NCI-H526 treated with DMSO at 0.1 percent for 48 hours (cell line): Measurements from ENCODE around the gene PGC.

ENCODE experiments used
- DNase-seq: peaks from one replicate; lab custom pipeline; 2025; lab: John Stamatoyannopoulos, UW

The PGC gene

DNA sequence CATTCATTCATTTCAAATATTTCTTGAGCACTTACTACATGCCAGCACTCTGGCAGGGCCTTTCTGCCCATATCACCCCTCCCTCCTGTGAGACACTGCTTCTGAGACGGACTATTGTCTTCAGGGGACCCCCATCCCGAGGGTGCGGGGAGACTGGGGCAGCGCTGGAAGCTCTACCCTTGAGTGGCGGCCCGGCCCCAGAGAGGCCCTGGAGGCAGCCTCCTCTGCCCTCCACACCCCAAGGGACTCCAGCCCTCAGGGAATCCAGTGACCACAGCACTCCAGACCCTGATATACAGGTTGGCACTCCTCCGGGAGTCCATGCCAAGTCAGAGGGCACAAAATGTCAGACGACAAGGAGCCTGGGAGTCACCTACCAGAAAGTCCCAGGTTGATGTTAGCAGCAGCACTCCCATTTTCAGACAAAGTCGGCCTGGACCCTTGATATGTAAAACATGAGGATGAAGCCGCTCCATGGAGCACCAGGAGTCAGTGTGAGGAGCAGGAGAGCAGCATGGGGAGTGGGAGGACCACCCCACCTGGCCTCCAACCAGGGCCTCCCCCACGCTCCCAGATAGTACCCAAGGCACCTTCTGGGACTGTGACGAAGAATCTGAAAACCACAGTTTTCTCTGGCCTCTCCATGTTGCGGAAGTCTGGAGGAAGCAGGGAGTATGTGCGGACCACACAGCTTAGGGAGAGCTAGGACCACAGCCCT, 32.5 kb downstream of the PGC start:
- no peak for DNase-seq

DNA sequence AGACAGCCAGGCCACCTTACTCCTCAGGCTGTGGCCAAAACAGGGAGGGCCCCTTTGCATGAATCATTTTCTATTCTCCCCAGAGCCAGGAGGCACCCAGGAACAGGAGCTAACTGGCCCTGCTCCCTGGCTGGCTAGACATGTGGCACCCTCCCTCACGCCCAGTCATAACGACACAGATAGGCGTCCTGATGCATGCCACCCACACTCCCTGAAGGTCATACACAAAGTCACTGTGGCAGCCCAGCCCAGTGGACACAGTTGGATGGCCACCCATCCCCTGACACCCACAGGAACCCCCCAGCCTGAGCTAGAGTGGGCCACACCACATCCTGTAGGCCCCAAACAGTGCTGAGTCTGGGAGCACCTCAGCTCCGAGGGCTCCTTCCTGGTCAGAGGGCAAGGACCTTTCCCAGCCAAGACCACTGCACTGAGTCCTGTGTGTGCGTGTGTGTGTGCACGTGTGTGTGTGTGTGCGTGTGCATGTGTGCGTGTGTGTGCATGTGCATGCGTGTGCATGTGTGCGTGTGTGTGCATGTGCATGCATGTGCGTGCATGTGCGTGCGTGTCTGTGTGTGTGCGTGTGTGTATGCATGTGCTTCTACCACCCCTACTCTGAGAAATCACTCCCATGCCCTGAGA, 33.4 kb downstream of the PGC start:
- DNase-seq, result no peak

DNA sequence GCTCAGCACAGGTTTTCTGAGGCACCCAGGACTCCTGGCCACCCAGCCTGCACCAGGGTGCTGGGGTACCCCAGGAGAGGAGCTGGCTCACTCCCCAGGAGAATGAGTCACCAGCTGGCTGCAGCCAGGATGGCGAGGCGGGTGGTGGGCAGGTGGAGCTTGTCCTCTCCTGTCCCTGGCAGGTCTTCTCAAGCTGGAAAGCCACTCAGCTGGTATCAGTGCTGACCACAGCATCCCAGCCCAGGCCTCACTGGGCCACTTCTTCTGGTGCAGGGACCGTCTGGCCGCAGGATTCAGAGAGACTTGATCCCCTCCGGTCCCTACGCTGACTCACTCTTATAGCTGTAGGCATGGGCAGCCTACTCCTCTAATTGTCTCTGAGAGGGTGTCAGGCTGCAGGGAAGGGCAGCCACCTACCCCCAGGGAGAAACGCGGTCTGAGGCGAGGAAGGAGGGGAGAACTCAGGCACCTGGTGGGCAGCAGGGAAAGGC, 34.0 kb downstream of the PGC start:
- no peak for DNase-seq

DNA sequence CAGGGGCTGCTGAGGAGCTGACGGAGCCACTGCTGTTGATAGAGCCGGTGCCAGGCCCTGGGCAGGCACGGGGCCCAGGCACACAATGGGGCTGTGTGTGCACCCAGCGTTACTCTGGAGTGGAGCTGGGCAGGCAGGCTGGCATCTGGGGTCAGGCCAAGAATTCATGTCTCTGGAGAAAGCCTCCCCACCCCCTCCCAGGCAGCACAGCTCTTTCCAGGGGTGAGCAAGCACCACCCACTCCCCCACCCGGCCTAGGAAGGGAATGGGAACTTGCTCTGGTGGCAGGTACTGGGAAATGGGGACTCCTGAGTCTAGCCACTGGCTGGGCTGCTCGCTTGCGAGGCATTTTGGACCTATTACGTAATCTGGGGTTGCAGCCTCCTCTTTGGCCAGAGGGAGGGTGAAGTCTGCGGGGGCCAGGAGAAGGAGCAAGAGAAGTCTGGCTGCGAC, 34.5 kb downstream of the PGC start:
- no peak for DNase-seq

DNA sequence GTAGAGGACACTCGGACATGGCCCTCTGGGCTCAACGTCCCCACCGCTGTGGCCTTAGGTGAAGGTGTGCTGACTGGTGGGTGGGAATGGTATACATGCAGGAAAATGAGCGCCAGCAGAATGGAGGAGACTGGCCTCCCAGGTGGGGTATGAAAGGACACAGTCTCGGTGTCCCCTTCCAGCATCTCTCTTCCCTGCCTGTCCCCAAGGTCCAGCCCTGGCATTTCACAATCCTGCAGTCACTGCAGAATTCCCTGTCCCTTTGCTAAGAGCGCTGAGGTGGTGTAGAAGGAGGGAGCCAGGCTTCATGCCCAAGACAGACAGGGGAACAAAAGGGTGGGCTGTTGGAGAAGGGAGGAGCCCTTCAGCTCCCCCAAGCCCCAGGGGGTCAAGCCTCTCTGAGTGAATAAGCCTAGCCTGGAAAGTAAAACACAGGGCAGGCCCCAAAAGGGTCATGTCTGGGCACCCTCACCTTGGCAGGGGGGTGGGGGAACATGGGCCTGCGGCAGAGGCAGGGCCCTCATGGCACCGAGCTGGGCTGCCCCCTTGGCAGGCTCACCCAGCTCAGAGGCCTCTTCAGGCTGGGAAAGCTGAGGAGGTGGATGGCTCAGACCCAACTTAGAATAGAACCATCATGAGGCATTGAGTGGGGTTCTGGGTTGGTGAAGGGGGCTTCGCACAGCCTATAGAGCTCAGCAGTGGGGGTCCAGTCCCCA, 35.7 kb downstream of the PGC start:
- no peak for DNase-seq

DNA sequence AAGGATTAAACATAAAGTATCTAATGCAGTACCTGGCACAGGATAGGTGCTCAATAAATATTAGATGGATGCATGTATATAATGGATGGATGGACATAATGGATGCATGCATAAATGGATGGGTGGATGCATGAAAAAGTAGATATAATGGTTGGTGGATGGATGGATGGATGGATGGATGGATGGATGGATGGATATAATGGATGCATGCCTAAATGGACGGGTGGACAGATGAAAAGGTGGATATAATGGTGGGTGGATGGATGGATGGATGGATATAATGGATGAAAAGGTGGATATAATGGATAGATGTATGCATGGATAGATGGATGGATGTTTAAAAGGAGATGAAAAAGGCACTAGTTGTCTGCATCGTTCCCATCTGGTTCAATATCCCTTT, 37.8 kb downstream of the PGC start:
- DNase-seq, result no peak

DNA sequence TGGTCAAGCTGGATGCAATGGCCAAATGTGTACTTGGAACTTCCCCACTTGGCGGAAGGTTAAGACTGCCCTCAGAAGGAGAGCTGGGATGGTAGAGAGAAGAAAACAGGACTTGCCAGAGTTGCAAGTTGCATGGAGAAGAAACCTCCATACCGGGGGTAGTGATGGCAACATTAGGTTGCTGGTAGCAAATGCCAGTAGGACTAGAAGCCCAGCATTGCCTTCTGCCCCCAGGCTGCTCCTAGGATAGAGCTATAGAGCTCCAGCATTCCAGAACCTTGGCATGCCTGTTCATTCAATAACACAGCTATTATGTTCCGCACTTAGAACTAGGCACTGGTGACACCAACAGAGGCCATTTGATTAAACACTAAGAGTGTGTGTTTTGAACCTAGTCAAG, 38.3 kb downstream of the PGC start:
- DNase-seq, result no peak

DNA sequence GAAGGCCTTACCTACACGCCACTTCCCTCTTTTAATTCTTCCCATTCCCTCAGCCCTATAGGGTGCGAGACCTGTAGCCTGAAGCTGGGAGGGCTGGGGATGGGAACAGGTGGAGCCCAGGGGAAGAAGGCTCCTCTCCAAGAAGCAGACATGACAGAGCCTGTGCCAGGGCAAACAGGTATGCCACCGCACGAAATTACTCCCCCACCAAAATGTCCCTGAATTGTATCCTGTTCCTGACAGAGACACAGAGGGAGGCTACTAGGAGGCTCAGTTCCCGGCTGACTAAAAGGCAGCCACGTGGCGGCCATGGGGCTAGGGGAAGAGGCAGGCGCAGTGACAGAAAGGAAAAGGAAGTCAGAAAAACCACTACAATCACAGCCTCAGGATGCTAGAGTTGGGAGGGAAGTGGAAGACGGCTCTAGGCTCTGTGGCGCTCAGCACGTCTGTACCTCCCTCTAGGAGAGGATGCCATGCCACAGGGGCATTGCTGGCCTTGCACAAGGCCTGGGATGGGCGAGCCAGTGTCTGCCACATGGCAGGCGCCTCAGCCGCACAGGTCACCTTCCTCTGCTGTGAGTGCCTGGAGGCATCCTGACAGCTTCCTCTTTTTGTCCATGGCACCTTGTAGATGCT, 39.5 kb downstream of the PGC start:
- DNase-seq, result no peak

DNA sequence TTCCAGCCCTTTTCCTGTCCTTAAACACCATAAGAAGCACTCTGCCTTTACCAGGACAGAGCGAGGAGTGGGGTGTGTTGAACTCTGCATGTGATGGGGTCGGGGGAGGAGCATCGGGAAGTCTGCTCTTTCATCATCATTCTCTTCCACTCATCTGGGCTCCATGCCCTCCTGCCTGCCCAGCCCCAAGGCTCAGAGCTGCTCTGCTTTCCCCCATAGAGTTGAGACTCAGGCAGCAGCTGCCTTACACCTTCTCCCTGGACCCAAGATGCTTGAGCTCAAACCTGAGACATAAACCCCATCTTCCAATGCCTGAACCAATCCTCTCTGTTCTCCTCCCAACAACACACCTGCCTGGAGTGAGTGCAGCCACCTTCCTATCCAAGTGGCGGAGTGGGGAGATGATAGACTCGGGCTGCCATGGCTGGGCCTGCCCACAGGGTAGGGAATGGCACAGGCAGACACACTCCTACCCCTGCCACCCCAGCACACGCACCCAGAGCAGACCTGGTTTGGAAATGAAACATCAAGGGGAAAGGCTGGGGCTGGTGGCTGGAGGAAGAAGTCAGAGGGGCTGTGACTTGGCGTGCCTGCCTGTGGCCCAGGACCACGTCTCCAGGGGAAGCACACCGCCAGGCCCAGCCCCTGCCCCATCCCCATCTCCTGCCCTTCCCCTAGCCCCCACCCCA, 40.2 kb downstream of the PGC start:
- no peak for DNase-seq

DNA sequence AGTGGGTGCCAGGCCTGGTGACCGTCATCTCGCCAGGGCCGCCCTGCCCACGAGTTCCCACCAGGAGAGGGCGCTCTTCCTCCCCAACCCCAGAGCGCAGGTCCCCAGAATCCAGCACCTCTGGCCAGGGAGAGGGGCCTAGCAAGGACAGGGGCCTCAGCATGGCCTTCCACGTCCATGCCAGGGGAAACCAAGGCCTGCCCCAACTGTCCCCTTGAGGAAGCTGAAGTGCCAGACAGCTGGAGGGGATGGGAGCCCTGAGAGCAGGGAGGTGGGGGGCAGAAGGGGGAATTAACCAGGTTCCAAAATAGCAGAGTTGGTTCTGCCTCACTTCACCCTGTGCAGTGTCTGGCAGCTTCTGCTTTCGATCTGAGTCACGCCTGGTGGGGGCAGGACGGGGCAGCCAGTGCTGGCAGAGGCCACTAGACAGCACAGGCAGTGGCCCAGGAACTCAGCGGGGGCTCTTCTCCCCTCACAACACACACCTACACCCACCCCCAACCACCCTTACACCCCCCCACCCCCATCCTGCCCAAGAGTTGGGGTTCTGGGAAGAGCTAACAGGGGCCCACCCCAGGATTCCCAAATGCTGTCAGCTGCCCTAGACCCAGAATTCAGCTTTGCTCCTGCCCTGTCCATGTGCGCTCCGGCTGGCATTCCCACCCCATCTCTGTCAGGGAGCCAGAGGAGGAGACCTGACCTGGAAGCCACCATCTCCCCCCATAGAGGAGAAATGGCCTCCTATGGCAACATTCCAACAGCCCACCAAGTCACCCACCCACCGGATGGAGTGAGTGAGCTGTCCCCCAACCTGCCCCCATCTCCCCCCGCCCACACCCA, 41.0 kb downstream of the PGC start:
- no peak for DNase-seq

DNA sequence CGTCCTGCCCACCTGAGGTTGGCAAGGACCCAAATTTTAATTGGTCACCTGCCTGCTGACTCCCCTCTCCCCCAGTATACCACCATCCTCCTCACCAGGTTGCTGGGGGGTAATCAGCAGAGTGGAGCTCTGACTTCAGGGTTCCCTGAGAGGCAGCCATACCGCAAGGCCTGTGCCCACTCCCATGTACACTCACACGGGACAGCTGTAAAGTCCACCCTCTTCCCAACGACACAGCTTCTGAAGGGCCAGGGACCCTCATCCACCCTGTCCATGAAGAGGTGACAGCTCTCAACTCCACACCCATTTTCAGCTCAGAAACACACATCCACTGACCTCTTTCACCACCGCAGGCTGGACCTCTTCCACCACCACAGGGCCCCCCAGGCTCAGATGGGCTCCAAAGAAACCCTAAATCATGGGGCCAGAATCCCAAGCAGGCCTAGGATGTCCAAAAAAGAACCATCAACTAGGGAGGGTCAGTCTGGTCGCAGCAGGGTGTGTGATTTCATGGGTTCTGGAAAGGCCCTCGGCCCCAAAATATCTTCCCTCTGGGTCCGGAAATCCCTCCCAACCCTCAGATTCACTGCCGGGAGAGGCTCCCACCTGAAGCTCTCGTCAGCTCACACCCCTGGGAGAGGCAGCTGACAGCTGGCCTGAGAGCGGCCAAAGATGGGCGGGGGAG, 41.7 kb downstream of the PGC start:
- no peak for DNase-seq

DNA sequence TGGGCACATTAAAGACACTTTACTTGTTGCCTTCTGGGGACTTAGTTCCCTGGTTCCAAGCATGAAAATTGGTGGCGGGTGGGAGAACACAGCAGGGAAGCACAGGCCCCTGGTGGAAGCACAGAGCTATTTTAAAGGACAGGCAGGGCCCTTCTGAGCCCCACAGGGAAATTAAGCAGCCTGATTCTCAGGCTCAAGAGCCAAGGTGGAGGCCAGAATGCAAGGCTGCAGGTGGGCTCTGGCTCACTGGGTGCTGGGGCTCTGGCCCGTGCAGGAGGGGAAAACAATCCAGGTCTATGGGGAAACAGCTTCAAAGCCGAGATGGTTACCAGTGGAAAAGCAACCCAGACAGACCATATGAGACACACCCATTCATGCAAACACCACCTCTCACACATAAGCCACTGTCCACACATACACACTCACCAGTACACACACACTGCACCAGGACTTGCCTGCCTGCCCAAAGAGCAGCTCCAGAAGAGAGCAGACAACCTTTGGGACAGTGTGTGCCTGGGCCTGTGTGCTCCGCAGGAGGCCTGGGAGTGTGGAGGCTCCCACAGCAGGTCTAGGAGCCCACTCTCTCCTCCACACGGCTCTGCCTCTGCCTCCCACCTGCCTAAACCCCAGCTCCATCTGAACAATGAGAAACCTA, 42.4 kb downstream of the PGC start:
- no peak for DNase-seq

DNA sequence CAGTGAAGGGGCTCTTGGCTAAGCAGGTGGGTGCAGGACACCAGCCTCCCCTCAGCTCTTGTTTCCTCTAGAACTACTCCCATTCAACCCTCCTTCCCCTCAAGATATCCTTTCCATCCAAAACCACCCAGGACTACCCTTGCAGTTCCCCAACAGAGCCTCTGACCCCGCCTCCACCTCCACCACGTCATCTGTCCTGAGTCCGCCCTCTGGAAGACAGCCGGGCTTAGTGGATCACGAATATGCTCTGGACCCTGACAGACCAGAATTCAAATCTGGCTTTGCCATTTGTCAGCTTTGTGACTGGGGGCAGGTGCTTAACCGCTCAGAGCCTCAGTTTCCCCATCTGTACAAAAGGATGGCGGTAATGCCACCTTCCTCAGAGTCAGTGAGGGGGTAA, 43.2 kb downstream of the PGC start:
- DNase-seq, result no peak

DNA sequence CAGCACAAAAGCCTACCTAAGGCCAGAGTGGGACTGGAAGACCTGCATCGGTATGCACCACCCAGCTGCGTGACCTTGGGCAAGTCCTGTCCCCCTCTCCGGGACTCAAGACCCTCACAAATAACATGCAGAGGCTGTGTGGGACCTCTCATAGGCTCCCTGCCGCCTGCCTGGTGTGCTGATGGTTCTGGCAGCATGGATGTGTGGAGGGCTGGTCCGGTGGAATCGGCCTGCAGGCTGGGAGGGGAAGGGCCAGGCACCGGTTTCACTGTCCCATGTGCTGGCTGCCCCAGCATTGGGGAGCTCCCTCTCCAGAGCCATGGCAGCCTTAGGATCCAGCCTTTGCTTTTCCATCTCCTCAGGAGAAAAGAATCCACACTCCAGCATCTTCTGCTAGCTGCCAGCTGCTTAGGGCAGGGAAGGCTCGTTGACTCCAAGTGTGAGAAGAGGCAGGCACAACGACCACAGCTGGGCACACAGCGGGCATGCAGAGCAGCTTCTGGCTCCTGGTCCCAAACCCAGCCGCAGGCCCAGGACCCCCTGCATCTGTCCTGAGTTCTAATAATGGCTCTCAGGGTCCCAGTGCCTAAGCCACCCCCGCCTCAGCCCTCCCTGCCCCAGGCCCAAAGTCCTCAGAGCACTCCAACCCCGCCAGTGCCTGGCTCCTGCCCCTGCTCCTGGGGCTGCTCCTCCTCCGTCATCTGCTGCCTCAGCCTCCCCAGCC, 44.3 kb downstream of the PGC start:
- no peak for DNase-seq

DNA sequence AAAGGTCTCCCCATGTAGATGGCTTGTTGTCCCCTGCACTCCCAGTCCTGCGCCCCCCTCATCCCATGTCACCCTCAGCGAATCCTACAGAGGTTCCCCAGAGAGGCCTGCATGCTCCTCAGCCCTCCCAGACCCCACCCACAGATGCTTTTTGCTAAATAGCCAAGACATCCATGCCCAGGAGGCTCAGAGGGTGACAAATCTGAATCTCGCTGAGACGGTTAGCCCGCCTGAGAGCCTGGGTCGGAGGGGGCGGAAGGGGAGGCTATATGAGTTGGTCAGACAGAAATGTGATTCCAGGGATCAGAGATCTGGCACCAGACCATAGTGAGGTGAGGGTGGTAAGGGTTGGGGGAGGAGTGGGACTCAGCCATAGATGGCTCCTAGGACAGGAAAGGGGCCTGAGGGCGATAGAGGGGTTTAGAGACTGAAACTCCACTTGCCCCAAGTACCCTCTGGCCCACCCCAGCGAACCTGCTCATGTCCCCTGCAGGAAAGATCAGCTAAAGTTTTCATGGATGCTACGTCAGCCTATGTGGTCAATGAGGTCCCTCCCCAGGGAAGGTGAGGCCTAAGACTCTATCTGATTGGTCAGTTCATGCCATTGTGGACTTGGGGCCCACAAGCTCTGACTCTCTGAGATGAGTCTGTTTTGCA, 45.0 kb downstream of the PGC start:
- no peak for DNase-seq

DNA sequence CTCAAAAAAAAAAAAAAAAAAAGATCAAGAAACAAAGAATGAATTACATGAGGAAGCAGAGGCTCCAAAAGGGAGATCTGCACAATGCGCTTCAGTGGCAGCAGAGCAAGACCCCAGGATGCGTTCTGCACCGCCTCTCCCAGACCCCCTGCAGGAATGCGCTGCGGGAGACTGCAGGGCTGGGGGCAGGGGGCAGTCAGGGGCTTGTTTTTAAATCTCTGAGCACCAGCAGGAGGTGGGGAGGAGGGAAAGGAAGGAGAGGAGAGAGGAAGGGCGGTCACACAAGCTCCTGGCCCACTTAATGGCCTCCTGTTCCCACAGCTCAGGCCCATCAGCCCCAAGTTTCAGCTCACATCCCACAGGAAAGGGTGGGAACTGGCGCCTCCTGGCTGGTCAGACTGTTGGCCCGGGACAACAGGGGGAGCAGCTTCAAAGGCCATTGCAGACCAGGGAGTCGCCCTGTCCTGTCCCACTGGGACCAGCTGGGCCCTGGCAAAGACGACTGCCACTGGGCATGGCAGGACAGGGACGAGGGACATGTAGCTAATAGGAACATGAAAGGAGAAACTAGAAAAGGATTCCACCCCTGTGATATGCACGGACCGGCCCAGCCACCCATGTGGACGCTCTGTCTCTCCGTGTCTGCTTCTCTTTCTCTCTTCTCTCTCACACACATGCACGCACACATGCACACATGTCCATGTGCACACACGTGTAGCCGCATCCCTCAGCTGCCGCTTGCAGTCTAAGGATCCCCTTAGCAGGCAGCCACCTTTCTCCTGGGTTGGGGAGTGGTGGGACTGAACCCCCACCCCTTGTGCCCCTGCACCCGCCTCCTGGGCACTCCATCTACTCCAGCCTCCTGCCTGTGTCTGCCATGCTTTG, 46.5 kb downstream of the PGC start:
- DNase-seq, result no peak

DNA sequence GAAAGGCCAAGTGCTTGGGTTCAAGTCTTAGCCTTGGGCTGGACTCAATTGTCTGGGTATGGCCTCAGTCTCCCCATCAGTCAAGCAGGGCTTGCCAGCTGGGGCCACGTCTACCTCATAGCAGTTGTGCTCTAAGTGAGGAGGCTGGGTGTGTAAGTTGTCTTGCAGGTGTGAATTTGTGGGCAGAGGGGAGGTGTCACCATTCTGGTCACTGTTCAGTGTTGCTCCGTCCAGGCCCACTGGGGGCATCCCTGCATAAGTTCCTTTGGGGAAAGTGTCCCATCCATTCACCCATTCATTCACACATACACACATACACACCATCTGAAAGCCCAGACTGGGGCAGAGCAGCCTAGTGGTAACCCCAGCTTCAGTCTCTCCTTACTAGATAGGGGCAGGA, 48.1 kb downstream of the PGC start:
- no peak for DNase-seq
